Measurements from ENCODE around the gene GCLC. TPM values are rescaled to one million over a fixed set of nuclear protein-coding genes. Genes with fewer than 3 reads are reported as not detected.

Gene GCLC
- polyA plus RNA-seq, 1 donor from 2014 or later = 10.4 TPM

- no peak overlapping the region for H2AFZ ChIP-seq (ENCODE audit: low read depth, low read length)
- H3K27ac ChIP-seq (ENCODE audit: low read length) = no peak overlapping the region
- H3K4me2 ChIP-seq (ENCODE audit: low read length) = no peak overlapping the region
- no peak overlapping the region for H3K9ac ChIP-seq (ENCODE audit: low read length)
- no peaks in the 10 kb centered on the region for H4K20me1 ChIP-seq (ENCODE audit: insufficient read depth)
- no peaks in the 10 kb centered on the region for H3K79me2 ChIP-seq (replicated peaks; ENCODE audit: insufficient read depth, low read length)
- TF ChIP-seq POLR2AphosphoS5 (IDR thresholded peaks at IDR 0.05) = no peak
- TF ChIP-seq TAF1 (IDR thresholded peaks at IDR 0.05; ENCODE audit: low read depth) = no peak
- TF ChIP-seq RAD21 (conservative IDR thresholded peaks at IDR 0.05) = no peak
- TF ChIP-seq SMC3 (conservative IDR thresholded peaks at IDR 0.05; ENCODE audit: poor library complexity) = no peak
- TF ChIP-seq EZH2 (IDR thresholded peaks at IDR 0.05; ENCODE audit: borderline replicate concordance, insufficient read depth, low read length, poor library complexity, severe bottlenecking) = no peak
- no peak for TF ChIP-seq EP300 (conservative IDR thresholded peaks at IDR 0.05; ENCODE audit: poor library complexity, severe bottlenecking)
- no peak for TF ChIP-seq MXI1 (conservative IDR thresholded peaks at IDR 0.05; ENCODE audit: poor library complexity, severe bottlenecking)
- no peak for TF ChIP-seq REST (IDR thresholded peaks at IDR 0.05; ENCODE audit: borderline replicate concordance)
- no peak for TF ChIP-seq CTCF (IDR thresholded peaks at IDR 0.05; ENCODE audit: poor library complexity, severe bottlenecking)
- no peaks in the 10 kb centered on the region for H3K9me2 ChIP-seq (ENCODE audit: insufficient read depth, low read length)
- H3K4me3 ChIP-seq (ENCODE audit: low read length) = no peak overlapping the region
- no peaks in the 10 kb centered on the region for H3F3A ChIP-seq (ENCODE audit: insufficient read depth, low read length, poor library complexity, severe bottlenecking)
- H3K36me3 ChIP-seq (ENCODE audit: insufficient read depth, low read length) = no peaks in the 10 kb centered on the region
- no peaks in the 10 kb centered on the region for H3K27me3 ChIP-seq (ENCODE audit: insufficient read depth, low read depth, low read length)
- H3K9me3 ChIP-seq (ENCODE audit: low read length) = no peaks in the 10 kb centered on the region
Measured at GRCh38 chr6:53447865-53448264, 97.0 kb downstream of the GCLC start.

Other genes with a start within 250 kb of the GCLC start
- 30.2 and 31.2 TPM in 2 replicates for gene ELOVL5, start 196.2 kb downstream of the GCLC start, polyA plus RNA-seq
- gene KLHL31, start 120.7 kb upstream of the GCLC start, polyA plus RNA-seq = 0.30 and 0.70 TPM in 2 replicates
- 19.4 and 21.2 TPM in 2 replicates for gene LRRC1, start 249.9 kb upstream of the GCLC start, polyA plus RNA-seq

All from neural cell (in vitro differentiated cells).